Stimulated activated effector memory CD8-positive, alpha-beta T cell treated with anti-CD3 and anti-CD28 coated beads, Interleukin-12 subunit alpha, Interleukin-12 subunit beta, amount 100 ng/mL, for 72 hours (primary cell): ENCODE measurements around the gene SNAPC4.
A peak's percentile ranks its signal among the peaks of the same experiment; 100 is the strongest.

ENCODE experiments used
- ATAC-seq: fragments of 150-1000 bp; cut with Tn5 transposase; 2 replicates; pipeline ENCODE4 v1.10.0; 2021
- DNase-seq, 2 donors: peaks; one replicate each; pipeline ENCODE4 v3.0.0; 2021 to 2022; ENCODE audit warnings: low spot score in 2 of 2
- H3K27ac Mint-ChIP-seq: one replicate; pipeline ENCODE4 v1.8.0; 2022; ENCODE audit warnings: mild to moderate bottlenecking, mixed read lengths
- H3K36me3 Mint-ChIP-seq: one replicate; pipeline ENCODE4 v1.8.0; 2022; ENCODE audit warnings: mild to moderate bottlenecking, mixed read lengths
- H3K4me1 Mint-ChIP-seq: one replicate; pipeline ENCODE4 v1.8.0; 2022; ENCODE audit warnings: mixed read lengths
- H3K4me3 Mint-ChIP-seq: one replicate; pipeline ENCODE4 v1.8.0; 2022; ENCODE audit warnings: mild to moderate bottlenecking, mixed read lengths
- H3K9me3 Mint-ChIP-seq: one replicate; pipeline ENCODE4 v1.8.0; 2022; ENCODE audit warnings: mixed read lengths

SNAPC4 gene, protein sequence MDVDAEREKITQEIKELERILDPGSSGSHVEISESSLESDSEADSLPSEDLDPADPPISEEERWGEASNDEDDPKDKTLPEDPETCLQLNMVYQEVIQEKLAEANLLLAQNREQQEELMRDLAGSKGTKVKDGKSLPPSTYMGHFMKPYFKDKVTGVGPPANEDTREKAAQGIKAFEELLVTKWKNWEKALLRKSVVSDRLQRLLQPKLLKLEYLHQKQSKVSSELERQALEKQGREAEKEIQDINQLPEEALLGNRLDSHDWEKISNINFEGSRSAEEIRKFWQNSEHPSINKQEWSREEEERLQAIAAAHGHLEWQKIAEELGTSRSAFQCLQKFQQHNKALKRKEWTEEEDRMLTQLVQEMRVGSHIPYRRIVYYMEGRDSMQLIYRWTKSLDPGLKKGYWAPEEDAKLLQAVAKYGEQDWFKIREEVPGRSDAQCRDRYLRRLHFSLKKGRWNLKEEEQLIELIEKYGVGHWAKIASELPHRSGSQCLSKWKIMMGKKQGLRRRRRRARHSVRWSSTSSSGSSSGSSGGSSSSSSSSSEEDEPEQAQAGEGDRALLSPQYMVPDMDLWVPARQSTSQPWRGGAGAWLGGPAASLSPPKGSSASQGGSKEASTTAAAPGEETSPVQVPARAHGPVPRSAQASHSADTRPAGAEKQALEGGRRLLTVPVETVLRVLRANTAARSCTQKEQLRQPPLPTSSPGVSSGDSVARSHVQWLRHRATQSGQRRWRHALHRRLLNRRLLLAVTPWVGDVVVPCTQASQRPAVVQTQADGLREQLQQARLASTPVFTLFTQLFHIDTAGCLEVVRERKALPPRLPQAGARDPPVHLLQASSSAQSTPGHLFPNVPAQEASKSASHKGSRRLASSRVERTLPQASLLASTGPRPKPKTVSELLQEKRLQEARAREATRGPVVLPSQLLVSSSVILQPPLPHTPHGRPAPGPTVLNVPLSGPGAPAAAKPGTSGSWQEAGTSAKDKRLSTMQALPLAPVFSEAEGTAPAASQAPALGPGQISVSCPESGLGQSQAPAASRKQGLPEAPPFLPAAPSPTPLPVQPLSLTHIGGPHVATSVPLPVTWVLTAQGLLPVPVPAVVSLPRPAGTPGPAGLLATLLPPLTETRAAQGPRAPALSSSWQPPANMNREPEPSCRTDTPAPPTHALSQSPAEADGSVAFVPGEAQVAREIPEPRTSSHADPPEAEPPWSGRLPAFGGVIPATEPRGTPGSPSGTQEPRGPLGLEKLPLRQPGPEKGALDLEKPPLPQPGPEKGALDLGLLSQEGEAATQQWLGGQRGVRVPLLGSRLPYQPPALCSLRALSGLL (N-terminal part only)

DNA sequence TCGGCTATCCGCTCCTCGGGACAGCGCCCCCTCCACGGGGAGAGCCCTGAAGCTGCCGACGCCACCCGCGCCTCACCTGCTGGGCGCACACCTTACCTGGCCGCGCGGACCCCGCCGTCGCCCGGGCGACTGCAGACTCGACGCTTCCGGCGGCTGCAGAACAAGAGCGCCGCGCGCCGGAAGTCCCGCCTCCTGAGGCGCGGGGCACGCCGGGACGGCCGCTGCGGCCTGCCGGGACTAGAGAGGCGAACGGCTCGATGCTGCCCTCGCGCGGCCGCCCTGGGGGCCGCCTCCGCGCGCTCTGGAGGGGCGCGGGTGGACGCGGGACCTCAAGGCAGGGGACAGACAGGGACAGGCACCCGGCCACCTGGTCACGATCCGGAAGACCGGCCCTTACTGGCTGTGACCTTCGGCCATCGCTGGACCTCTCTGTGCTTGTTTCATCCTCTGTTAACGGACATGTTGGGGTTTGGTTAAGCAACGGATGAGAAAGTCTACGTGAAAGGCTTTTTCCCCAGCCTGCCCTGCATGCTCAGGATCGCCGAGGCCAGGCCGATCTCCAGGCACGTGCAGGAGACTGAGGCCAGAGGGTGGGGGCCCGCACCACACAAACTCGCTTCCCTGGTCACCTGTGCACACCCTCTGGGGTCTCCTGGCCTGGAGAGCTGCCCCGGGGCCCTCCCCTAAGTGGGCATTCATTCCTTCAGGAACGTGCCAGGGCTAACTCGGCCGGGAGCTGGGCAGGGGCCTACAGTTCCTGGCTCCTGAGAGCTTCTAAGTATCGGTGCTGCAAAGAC is at the start of gene SNAPC4:
SNAPC4 (minus strand) TSS at position 133 of the 797 bp plus-strand sequence. CDS start 1,742 bp downstream, outside the sequence.
- Mint-ChIP-seq H3K36me3 (peaks cover 71% of the 10 kb centered on the region), H3K9me3 (no peaks in the 10 kb centered on the region), H3K27ac (peak within 1 kb of the TSS; percentile 80), H3K4me1 (peaks cover 57% of the 10 kb centered on the region), H3K4me3 (peak within 1 kb of the TSS; percentile 83)
- ATAC-seq (peak; percentile 79), DNase-seq (peak; percentile 92 to 94)

DNA sequence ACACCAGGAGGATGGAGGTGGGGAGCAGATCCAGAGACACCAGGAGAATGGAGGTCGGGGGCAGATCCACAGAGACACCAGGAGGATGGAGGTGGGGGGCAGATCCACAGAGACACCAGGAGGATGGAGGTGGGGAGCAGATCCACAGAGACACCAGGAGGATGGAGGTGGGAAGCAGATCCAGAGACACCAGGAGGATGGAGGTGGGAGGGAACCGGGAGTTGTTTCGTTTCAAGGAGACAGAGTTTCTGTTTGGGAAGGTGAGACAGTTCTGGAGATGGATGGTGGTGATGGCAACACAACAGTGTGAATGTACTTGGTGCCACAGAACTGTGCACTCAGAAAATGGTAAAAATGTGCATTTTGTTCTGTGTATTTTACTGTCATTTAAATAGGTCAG is 48.7 kb upstream of the SNAPC4 start:
- DNase-seq, result no peak

DNA sequence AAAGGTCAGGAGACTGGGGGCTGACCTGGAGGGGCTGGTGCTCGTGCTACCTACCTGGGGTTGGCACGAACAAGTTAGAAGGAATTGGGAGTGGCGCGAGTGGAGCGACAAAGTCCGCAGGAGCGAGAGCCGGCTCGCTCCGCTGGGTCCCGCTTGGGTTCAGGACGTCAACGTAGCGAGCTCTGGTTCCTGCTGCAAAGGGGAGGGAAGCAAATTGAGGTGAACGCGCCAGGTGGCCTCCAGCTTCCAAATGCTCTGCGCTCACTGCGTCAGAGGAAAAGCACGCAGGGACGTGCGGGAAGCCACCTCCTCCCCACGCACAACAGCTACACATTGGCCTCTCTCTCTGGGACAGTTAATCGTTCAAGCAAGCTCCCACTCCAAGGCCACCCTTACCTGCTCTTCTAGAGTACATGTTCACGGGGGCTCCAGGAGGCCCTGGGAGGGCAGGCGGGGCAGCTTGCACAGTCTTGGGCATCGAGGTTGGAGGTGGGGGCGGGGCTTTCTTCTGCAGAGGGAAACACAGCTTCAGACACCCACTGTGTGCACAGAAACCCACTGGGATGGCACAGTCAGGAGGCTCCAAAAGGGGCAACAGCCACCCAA is 47.3 kb upstream of the SNAPC4 start:
- peaks cover 100% of the 10 kb centered on the region for H3K36me3 Mint-ChIP-seq
- DNase-seq (no peak), ATAC-seq (no peak)
- peak overlapping the region; percentile 43 for H3K27ac Mint-ChIP-seq
- H3K4me1 Mint-ChIP-seq, result no peaks in the 10 kb centered on the region
- no peak overlapping the region for H3K4me3 Mint-ChIP-seq
- H3K9me3 Mint-ChIP-seq, result no peaks in the 10 kb centered on the region

More for the DNA sequence above, 48.7 kb upstream of the SNAPC4 start:
- Mint-ChIP-seq H3K4me3 (no peak overlapping the region), H3K4me1 (no peaks in the 10 kb centered on the region), H3K36me3 (peaks cover 100% of the 10 kb centered on the region), H3K27ac (no peak overlapping the region), H3K9me3 (no peaks in the 10 kb centered on the region)
- no peak for ATAC-seq

DNA sequence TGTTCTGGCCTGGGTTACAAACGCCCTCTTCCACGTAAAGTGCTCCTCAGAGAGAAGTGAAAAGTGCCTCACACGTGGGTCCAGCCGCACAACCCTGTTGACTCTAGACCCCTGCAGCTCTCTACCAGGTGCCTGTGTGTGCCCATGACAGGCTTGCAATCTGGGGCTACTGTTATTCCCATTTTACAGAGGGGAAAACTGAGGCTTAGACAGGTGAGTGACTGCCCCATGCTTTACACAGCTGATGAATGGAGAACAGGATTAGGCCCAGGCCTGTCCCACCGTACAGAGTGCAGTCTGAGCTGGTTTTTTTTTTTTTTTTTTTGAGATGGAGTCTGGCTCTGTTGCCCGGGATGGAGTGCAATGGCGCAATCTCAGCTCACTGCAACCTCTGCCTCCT is 45.8 kb upstream of the SNAPC4 start:
- H3K4me1 Mint-ChIP-seq, result no peaks in the 10 kb centered on the region
- peaks cover 99% of the 10 kb centered on the region for H3K36me3 Mint-ChIP-seq
- no peak for DNase-seq
- no peak for ATAC-seq
- no peaks in the 10 kb centered on the region for H3K9me3 Mint-ChIP-seq
- H3K27ac Mint-ChIP-seq, result no peak overlapping the region
- no peak overlapping the region for H3K4me3 Mint-ChIP-seq

DNA sequence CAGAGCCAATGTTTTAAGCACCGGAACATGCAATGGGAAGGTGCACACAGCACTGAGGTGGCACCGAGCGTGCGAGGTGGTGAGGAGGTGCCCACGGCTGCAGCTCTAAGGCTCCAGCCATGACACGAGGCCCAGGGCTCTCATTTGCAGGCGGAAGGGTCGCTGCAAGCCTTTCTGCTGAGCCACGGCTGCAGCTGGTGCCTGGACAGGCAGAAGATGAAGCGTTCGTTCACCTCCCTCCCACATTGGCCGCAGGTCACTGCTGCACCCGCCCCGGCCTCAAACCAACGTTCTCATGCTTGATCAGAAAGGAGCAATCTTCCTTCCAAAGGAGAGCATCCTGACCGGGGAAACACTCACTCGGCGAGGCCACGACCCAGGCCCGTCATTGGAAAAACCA is 44.1 kb upstream of the SNAPC4 start:
- ATAC-seq, result no peak
- DNase-seq, result no peak
- H3K4me1 Mint-ChIP-seq, result no peaks in the 10 kb centered on the region
- H3K4me3 Mint-ChIP-seq, result no peak overlapping the region
- H3K36me3 Mint-ChIP-seq, result peaks cover 91% of the 10 kb centered on the region
- no peak overlapping the region for H3K27ac Mint-ChIP-seq
- no peaks in the 10 kb centered on the region for H3K9me3 Mint-ChIP-seq

DNA sequence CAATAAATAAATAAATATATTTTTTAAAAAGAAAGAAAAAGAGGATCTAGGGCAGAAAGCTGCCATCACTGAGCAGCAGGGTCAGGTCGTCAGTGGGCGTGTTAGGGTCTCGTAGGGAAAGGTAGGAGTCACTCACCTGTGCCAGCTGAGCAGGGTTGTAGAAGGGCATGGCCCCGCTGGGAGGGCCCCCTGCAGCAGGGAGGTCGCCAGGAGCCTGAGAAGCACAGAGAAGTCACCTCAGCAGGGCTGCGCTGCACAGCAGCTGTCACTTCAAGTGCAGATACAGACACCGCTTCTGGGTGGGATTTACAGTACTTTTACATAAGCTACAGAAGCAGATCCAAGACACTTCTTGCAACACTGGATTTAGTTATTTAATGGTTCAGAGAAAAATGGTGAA is 43.7 kb upstream of the SNAPC4 start:
- DNase-seq (no peak), ATAC-seq (no peak)
- Mint-ChIP-seq H3K27ac (no peak overlapping the region), H3K9me3 (no peaks in the 10 kb centered on the region), H3K4me3 (no peak overlapping the region), H3K36me3 (peaks cover 87% of the 10 kb centered on the region), H3K4me1 (no peaks in the 10 kb centered on the region)

DNA sequence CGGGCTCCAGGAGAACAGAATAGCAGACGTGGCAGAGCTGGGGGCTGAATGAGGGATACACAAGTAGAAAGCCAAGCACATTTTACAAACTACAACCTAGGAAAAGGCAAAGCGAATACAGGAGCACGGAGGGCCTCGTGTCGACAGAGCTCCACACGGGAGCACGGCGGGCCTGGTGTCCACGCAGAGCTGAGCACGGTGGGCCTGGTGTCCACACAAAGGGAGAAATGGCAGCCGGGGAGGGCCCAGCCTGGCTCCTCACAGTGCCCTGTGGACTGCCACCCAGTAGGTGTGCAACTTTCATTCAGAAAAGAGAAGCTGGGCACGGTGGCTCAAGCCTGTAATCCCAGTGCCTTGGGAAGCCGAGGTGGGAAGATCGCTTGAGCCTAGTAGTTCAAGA is 43.1 kb upstream of the SNAPC4 start:
- no peak for DNase-seq
- no peak overlapping the region for H3K4me3 Mint-ChIP-seq
- peaks cover 81% of the 10 kb centered on the region for H3K36me3 Mint-ChIP-seq
- ATAC-seq, result no peak
- H3K27ac Mint-ChIP-seq, result no peak overlapping the region
- H3K9me3 Mint-ChIP-seq, result no peaks in the 10 kb centered on the region
- no peaks in the 10 kb centered on the region for H3K4me1 Mint-ChIP-seq

DNA sequence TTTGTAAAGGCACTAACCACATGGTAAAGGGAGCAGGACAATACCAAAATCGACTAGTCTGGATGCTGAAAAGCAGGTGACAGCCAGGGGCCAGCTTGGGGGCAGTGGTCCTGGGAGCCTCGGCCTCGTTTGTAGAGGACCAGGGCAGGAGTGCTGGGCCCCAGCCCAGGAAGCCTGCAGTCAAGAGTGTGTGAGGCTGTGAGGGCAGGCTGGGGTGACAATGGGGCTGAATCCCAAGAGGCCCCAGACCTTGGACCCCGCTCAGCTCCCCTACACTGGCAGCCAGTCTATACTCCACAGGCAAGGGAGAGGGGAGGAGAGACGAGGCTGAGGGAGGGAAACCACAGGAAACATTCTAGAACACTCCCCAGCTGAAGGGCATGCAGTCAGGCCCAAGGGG is 42.3 kb upstream of the SNAPC4 start:
- H3K27ac Mint-ChIP-seq, result no peak overlapping the region
- H3K36me3 Mint-ChIP-seq, result peaks cover 73% of the 10 kb centered on the region

DNA sequence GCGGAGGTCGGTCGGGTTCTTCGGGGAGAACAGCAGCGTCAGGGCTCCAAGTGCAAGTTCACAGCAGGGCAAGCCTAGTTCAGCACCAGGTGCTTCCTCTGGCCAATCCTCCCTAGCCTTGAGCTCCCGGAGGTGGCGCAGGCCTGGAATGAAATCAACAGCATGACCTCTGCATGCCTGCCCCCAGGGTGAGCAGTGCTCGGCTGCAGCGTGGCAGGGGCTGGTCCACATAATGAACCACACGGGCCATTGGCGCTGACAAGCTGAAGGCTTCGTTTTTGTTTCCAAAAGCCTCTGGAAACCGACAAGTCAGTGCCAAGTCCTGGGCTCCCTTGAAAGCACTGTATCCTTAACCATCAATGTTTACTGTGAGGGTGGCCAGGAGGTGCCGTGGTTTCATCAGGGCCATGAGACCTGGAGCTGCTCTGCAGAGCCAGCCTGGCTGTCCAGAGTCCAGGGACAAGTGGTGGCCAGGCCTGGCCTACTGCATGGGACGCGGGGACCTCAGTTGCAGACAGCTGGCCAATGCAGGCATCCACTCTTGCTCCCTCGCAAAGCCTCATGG is 41.8 kb upstream of the SNAPC4 start:
- peaks cover 68% of the 10 kb centered on the region for H3K36me3 Mint-ChIP-seq
- ATAC-seq (no peak), DNase-seq (no peak)
- no peak overlapping the region for H3K27ac Mint-ChIP-seq
- no peaks in the 10 kb centered on the region for H3K9me3 Mint-ChIP-seq
- H3K4me3 Mint-ChIP-seq, result no peak overlapping the region
- H3K4me1 Mint-ChIP-seq, result peaks cover 9% of the 10 kb centered on the region

More for the DNA sequence above, 42.3 kb upstream of the SNAPC4 start:
- Mint-ChIP-seq H3K4me3 (no peak overlapping the region), H3K4me1 (peaks cover 4% of the 10 kb centered on the region), H3K9me3 (no peaks in the 10 kb centered on the region)
- ATAC-seq (no peak), DNase-seq (no peak)

DNA sequence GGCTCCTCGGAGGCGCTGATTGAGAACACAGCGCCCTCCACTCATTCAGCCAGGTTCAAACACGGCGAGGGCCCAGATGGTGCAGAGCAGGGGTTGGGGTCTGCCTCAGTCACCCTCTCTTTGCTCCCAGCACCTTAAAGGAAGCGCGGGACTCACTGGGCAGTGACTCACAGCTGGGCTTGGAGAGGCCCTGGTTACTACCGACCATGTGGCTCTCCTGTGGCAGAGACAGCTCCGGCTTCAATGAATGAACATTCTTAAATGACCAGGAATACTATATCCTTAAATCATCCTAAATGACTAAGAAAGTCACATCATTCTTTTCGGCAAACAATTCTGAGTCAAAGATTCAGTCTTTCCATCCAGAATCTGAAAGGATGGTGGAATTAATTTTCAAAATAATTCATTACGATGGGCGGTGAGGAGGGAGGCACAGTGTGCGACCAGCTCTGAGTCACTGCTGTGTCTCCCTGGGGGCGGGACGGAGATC is 41.3 kb upstream of the SNAPC4 start:
- H3K4me1 Mint-ChIP-seq, result peaks cover 14% of the 10 kb centered on the region
- H3K9me3 Mint-ChIP-seq, result no peaks in the 10 kb centered on the region
- ATAC-seq (no peak), DNase-seq (no peak)
- H3K36me3 Mint-ChIP-seq, result peaks cover 63% of the 10 kb centered on the region
- H3K4me3 Mint-ChIP-seq, result no peak overlapping the region
- H3K27ac Mint-ChIP-seq, result no peak overlapping the region

DNA sequence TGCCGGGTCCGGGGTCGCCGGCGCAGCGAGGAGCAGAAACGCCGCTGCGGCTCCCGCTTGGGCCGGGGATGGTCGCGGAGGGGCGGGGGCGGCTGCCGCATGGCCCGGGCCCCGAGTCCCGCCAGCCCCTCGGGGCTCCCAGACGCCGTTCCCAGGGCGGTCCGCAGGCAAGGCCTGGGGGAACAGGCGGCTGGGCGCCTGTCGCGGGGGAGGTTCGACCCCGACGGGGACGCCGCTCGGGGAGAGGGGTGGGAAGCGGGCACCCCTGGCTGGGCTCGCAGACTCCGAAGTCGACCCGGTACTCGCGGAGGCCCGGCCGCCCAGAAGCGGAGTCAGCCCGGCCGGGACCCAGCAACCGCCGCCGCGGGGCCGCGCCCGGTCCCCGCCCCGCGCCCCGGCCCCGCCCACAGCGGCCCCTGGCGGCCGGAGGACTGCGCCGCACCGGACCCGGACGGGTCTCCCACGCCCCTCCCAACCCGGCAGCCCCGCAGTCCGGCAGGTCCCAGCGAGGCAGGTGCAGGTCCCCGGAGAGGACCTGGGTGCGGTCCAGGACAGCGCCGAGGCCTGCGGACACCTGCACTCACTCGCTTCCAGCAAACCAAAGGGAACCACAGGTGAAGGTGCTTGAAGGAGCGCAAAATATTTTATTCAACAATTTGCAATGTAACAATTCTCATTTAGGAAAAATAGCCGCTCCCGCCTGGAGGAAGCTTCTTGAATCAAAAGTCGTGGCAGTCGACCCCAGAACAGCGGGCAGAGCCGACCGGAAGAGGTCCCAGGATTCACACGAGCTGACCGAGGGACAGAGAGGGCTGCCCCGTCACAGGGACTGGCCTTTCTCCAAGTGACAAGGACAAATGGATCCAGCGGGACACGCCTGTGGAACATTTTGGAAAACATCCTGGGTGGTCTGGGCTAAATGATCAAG is 39.8 kb upstream of the SNAPC4 start, which contains the start of gene INPP5E:
INPP5E (minus strand) TSS at position 365 of the 928 bp plus-strand sequence. CDS start 426 bp downstream, outside the sequence.
- H3K27ac Mint-ChIP-seq, result peak within 1 kb of the TSS; percentile 70
- peak; percentile 88 for ATAC-seq
- peaks cover 53% of the 10 kb centered on the region for H3K36me3 Mint-ChIP-seq

DNA sequence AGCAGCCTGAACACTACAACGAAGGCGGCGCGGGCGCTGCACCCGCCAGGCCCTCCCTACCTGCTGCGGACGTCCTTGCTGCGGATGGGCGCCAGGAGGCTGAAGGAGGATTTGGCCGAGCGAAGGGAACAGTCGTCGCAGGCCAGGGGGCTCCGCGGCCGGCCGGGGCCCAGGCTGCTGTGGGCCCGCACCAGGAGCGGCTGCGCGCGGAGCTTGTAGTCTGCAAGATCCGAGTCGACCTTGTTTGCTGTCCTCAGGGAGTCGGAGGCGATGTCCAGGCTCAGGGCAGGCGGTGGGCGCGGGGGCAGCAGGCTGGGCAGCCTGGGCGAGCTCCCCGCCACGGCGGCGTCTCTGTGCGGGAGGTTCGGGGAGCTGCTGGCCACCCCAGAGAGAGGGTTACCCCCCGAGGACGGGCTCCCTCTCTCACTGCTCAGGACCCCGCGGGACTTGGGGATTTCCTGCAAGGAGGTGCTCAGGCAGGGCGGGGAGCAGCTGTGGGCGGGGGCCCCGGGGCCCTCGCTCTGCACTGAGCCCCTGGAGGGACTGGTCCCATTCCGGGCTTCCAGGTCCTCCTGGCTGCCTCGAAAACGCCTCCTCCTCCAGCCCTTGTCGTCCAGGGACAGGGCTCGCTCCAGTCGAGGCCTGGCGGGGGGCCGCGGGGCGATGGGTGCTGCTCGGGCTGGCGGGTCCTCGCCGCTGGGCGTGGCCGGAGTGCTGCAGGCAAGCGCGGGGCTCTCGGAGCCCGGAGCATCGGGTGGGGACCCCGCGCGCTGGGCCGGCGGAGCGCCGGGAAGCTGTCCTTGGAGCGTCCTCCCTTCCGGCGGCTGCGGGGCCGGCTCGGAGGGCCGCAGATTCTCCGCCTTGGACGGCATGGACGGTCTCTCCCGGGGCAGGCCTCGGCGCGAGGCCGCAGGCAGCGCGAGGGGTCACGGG is 38.8 kb upstream of the SNAPC4 start:
- DNase-seq (peak; percentile 51 to 85), ATAC-seq (peak; percentile 81)
- peaks cover 44% of the 10 kb centered on the region for H3K36me3 Mint-ChIP-seq
- H3K4me1 Mint-ChIP-seq, result peaks cover 25% of the 10 kb centered on the region
- peak overlapping the region; percentile 70 for H3K27ac Mint-ChIP-seq
- H3K4me3 Mint-ChIP-seq, result peak overlapping the region; percentile 79
- H3K9me3 Mint-ChIP-seq, result no peaks in the 10 kb centered on the region

More for the DNA sequence above, 39.8 kb upstream of the SNAPC4 start, which contains the start of gene INPP5E:
- Mint-ChIP-seq H3K4me1 (peaks cover 25% of the 10 kb centered on the region), H3K9me3 (no peaks in the 10 kb centered on the region), H3K4me3 (peak within 1 kb of the TSS; percentile 79)
- peak; percentile 95 to 98 for DNase-seq
